ENCODE data around the gene SLC17A2.
"Not testable (repeated sequence)": the region's sequence is repeated elsewhere in the genome, so short reads cannot be mapped to it uniquely, and the experiment has no call there.

Gene SLC17A2

GRCh38 chr6:25951296-25952032 lies 21.0 kb upstream of the SLC17A2 start:
- no peak for DNase-seq

GRCh38 chr6:25950297-25950696 lies 19.8 kb upstream of the SLC17A2 start:
- no peak for DNase-seq

GRCh38 chr6:25949695-25950094 lies 19.2 kb upstream of the SLC17A2 start:
- no peak for DNase-seq

GRCh38 chr6:25947492-25947891 lies 17.0 kb upstream of the SLC17A2 start:
- DNase-seq, result not testable (repeated sequence)

GRCh38 chr6:25946631-25947030 lies 16.1 kb upstream of the SLC17A2 start:
- no peak for DNase-seq

GRCh38 chr6:25945738-25946137 lies 15.2 kb upstream of the SLC17A2 start:
- DNase-seq, result not testable (repeated sequence)

- no peak for DNase-seq
Measured at GRCh38 chr6:25944688-25945574, 14.4 kb upstream of the SLC17A2 start.

- no peak for DNase-seq
Measured at GRCh38 chr6:25943887-25944286, 13.4 kb upstream of the SLC17A2 start.

GRCh38 chr6:25942561-25943147 lies 12.2 kb upstream of the SLC17A2 start:
- peak; percentile 48 for DNase-seq

GRCh38 chr6:25939593-25939992 lies 9.1 kb upstream of the SLC17A2 start:
- DNase-seq, result no peak

GRCh38 chr6:25935953-25936352 lies 5.5 kb upstream of the SLC17A2 start:
- DNase-seq, result no peak

GRCh38 chr6:25934735-25935313 lies 4.3 kb upstream of the SLC17A2 start:
- no peak for DNase-seq

- no peak for DNase-seq
Measured at GRCh38 chr6:25934156-25934555, 3.7 kb upstream of the SLC17A2 start.

GRCh38 chr6:25931411-25931709 lies 869 bp upstream of the SLC17A2 start:
- DNase-seq, result no peak

GRCh38 chr6:25929785-25930184 lies 706 bp downstream of the SLC17A2 start:
- DNase-seq, result not testable (repeated sequence)

GRCh38 chr6:25928562-25929324 lies 1.7 kb downstream of the SLC17A2 start:
- no peak for DNase-seq

- DNase-seq, result peak; percentile 67
Measured at GRCh38 chr6:25927756-25928216, 2.7 kb downstream of the SLC17A2 start.

- DNase-seq, result peak; percentile 36
Measured at GRCh38 chr6:25927178-25927577, 3.3 kb downstream of the SLC17A2 start.

- DNase-seq, result no peak
Measured at GRCh38 chr6:25925876-25926275, 4.6 kb downstream of the SLC17A2 start.

GRCh38 chr6:25922301-25922700 lies 8.2 kb downstream of the SLC17A2 start:
- no peak for DNase-seq

- peak; percentile 19 for DNase-seq
Measured at GRCh38 chr6:25921525-25922203, 8.8 kb downstream of the SLC17A2 start.

GRCh38 chr6:25919657-25920056 lies 10.8 kb downstream of the SLC17A2 start:
- DNase-seq, result no peak
